GM12891 (cell line): ENCODE results near the gene NEURL2.

Experiments
- PAX5 ChIP-seq: IDR thresholded peaks from 2 replicates; pipeline ENCODE4 v1.6.1; 2011; ENCODE audit warnings: low read length, moderate library complexity, mild to moderate bottlenecking; ENCODE audit not compliant: insufficient read depth, severe bottlenecking
- POLR2A ChIP-seq: IDR thresholded peaks from 2 replicates; pipeline ENCODE4 v1.6.1; 2011; ENCODE audit warnings: low read depth, low read length, control low read depth
- POLR2AphosphoS5 ChIP-seq: IDR thresholded peaks from 2 replicates; pipeline ENCODE4 v1.6.1; 2011; ENCODE audit warnings: low read depth, low read length, control low read depth
- POU2F2 ChIP-seq: IDR thresholded peaks from 2 replicates; pipeline ENCODE4 v1.6.1; 2011; ENCODE audit warnings: low read depth, mild to moderate bottlenecking, control low read depth, low read length, moderate library complexity
- SPI1 ChIP-seq: IDR thresholded peaks from 2 replicates; pipeline ENCODE4 v1.6.1; 2011; ENCODE audit warnings: low read depth, low read length, control low read depth
- TAF1 ChIP-seq: IDR thresholded peaks from 2 replicates; pipeline ENCODE4 v1.6.1; 2011; ENCODE audit warnings: low read depth, low read length, control low read depth

DNA sequence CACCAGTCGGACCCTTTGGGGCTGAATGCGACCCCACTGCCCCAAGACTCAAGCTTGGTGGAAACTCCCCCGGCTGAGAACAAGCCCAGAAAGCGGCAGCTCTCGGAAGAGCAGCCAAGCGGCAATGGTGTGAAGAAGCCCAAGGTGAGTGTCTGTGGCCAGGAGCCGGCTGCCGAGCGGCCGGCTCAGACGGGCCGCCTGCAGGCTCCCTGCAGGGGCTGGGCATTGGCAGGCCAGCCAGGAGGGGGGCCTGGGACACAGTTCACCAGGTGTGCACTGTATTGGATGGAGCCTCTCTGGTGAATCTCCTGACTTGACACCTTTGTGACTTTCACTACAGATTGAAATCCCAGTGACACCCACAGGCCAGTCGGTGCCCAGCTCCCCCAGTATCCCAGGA, 49.5 kb upstream of the NEURL2 start:
- no peak for TF ChIP-seq POLR2AphosphoS5
- TF ChIP-seq POLR2A = no peak
- no peak for TF ChIP-seq SPI1
- TF ChIP-seq POU2F2 = no peak
- no peak for TF ChIP-seq TAF1
- no peak for TF ChIP-seq PAX5
